K562 (cell line): ENCODE results near the gene NACAD. TPM values are rescaled to one million over a fixed set of nuclear protein-coding genes. Genes with fewer than 3 reads are reported as not detected.

Experiments used
- ATAC-seq: fragments of 200-7000 bp; cut with Tn5 transposase; 3 replicates; pipeline ENCODE4 v1.9.1; 2020; ENCODE audit warnings: moderate library complexity
- BruUV-seq: library from RNA; stranded (reverse); fragments of 400-500 nt; replicated peaks from 2 replicates; lab custom pipeline; 2021; lab: Mats Ljungman, UMichigan
- CTCF ChIA-PET: fragments of 300-600 bp; formaldehyde crosslinking; extraction: SDS; loops from one replicate; lab custom pipeline; 2021; ENCODE audit warnings: low intra/inter-chr PET ratio; lab: Yijun Ruan, JAX
- POLR2A ChIA-PET: fragments of 300-600, 350-650 bp; sonication (Branson Sonifier 250); formaldehyde crosslinking; extraction: SDS; loops from one replicate; lab custom pipeline; 2021; ENCODE audit warnings: antibody characterized with exemption, inconsistent platforms; lab: Yijun Ruan, JAX
- DNase-seq, 4 experiments: peaks; one replicate each; pipeline versions ENCODE4 v3.0.0 to v3.0.0-alpha.2; 2011 to 2018; ENCODE audit warnings: low spot score in 3 of 4, mixed read lengths in 3 of 4; ENCODE audit errors: extremely low read depth in 1 of 4
- FAIRE-seq: peaks from 2 replicates; lab custom pipeline; 2011; peaks lifted over from hg19 to GRCh38; lab: Jason Lieb, UNC
- H2AFZ ChIP-seq: 2 replicates; pipeline ENCODE4 v1.6.0; 2011; ENCODE audit warnings: low read depth, low read length, control low read depth, inconsistent platforms
- H3K27ac ChIP-seq: fragments of 200-600 bp; 3 replicates; pipeline ENCODE4 v1.8.0; 2011; ENCODE audit warnings: low read depth, mild to moderate bottlenecking, control low read depth, inconsistent platforms, low read length, moderate library complexity, mixed read lengths; ENCODE audit errors: extremely low read depth
- H3K27me3 ChIP-seq, 2 experiments: fragments of 300-600 bp in 1 of 2; 2 replicates in 1 of 2; 3 replicates in 1 of 2; pipeline versions ENCODE4 v1.6.0 to v1.8.0; 2011; ENCODE audit warnings: inconsistent platforms in 2 of 2, low read length in 2 of 2, mild to moderate bottlenecking in 1 of 2, mixed read lengths in 1 of 2, moderate library complexity in 1 of 2; ENCODE audit not compliant: control insufficient read depth in 2 of 2, insufficient read depth in 2 of 2
- H3K36me3 ChIP-seq: fragments of 300-600 bp; 3 replicates; pipeline ENCODE4 v1.8.0; 2011; ENCODE audit warnings: mild to moderate bottlenecking, low read length, inconsistent platforms; ENCODE audit not compliant: control insufficient read depth, insufficient read depth
- H3K4me1 ChIP-seq, 2 experiments: fragments of 200-600 bp in 1 of 2; replicated peaks in 1 of 2; 2 replicates in 1 of 2; 3 replicates in 1 of 2; pipeline versions ENCODE4 v1.5.1 to v1.8.0; 2011; ENCODE audit warnings: inconsistent platforms in 2 of 2, low read length in 2 of 2, mild to moderate bottlenecking in 1 of 2, mixed read lengths in 1 of 2, moderate library complexity in 1 of 2; ENCODE audit not compliant: control insufficient read depth in 2 of 2, insufficient read depth in 2 of 2
- H3K4me2 ChIP-seq: 2 replicates; pipeline ENCODE4 v1.6.1; 2011; ENCODE audit warnings: low read length, control low read depth, inconsistent platforms, mixed read lengths; ENCODE audit not compliant: insufficient read depth
- H3K4me3 ChIP-seq: fragments of 200-600 bp; sonication (generic), shearing (Covaris generic); 2 replicates; pipeline ENCODE4 v1.5.1; 2016; ENCODE audit warnings: control low read depth, inconsistent platforms
- H3K79me2 ChIP-seq: fragments of 200-600 bp; 3 replicates; pipeline ENCODE4 v1.8.0; 2011; ENCODE audit warnings: low read length, inconsistent platforms; ENCODE audit not compliant: control insufficient read depth, insufficient read depth
- H3K9ac ChIP-seq, 2 experiments: 2 replicates each; pipeline versions ENCODE4 v1.6.0 to v1.6.1; 2011; ENCODE audit warnings: low read depth in 2 of 2, low read length in 2 of 2, control low read depth in 1 of 2, inconsistent platforms in 1 of 2, mild to moderate bottlenecking in 1 of 2, mixed read lengths in 1 of 2; ENCODE audit not compliant: insufficient read depth in 1 of 2
- H3K9me1 ChIP-seq: one replicate; pipeline ENCODE4 v1.6.0; 2011; ENCODE audit warnings: inconsistent platforms, mild to moderate bottlenecking, low read length, moderate library complexity; ENCODE audit not compliant: control insufficient read depth, insufficient read depth
- H3K9me3 ChIP-seq: replicated peaks from 2 replicates; pipeline ENCODE4 v1.5.1; 2011; ENCODE audit warnings: low read depth, low read length, inconsistent platforms; ENCODE audit not compliant: control insufficient read depth, insufficient read depth
- H4K20me1 ChIP-seq: replicated peaks from 2 replicates; pipeline ENCODE4 v1.6.1; 2011; ENCODE audit warnings: low read length, inconsistent platforms, mixed read lengths; ENCODE audit not compliant: control insufficient read depth, insufficient read depth
- CAMTA2 ChIP-seq: fragments of 250-450 bp; sonication (Bioruptor Pico); conservative IDR thresholded peaks from 2 replicates; pipeline ENCODE4 v1.5.1; 2022
- KLF10 ChIP-seq: fragments of 250-450 bp; sonication (Bioruptor Pico); IDR thresholded peaks from 2 replicates; pipeline ENCODE4 v1.6.1; 2021; ENCODE audit warnings: matching md5 sums
- NBN ChIP-seq: fragments of 450-650 bp; IDR thresholded peaks from 2 replicates; pipeline ENCODE4 v1.6.1; 2016; ENCODE audit warnings: low read depth, mild to moderate bottlenecking
- XRCC3 ChIP-seq: fragments of 450-650 bp; IDR thresholded peaks from 2 replicates; pipeline ENCODE4 v1.6.1; 2017; ENCODE audit warnings: mild to moderate bottlenecking, moderate library complexity
- ZNF311 ChIP-seq: fragments of 250-450 bp; sonication (Bioruptor Pico); IDR thresholded peaks from 2 replicates; pipeline ENCODE4 v1.4.0; 2020; ENCODE audit warnings: mild to moderate bottlenecking, moderate library complexity
- WGBS: fragments of 100-300 bp; shearing (Covaris generic); methylation state at CpG from one replicate; pipeline ENCODE4 v1.1.6; 2016; ENCODE audit warnings: low coverage, mixed read lengths; ENCODE audit not compliant: insufficient coverage; ENCODE audit errors: missing lambda C conversion rate; 5-methylcytosine and 5-hydroxymethylcytosine counted together
- in situ Hi-C: fragments of 300-500 bp; cut with MboI; formaldehyde crosslinking; loops from 4 replicates; pipeline ENCODE4 v1.15.0; 2018; ENCODE audit warnings: inconsistent platforms, mixed read lengths
- intact Hi-C: fragments of 100-400 bp; cut with micrococcal nuclease; formaldehyde crosslinking; loops from 2 replicates; pipeline ENCODE4 v1.14.2; 2022
- polyA plus RNA-seq, 8 experiments: library from polyadenylated mRNA; depleted of rRNA in 4 of 8; stranded (reverse) in 5 of 8; unstranded in 3 of 8; fragments of >200 nt; fragmentation: Nextera tagmentation in 2 of 8; fragmentation: Illumina TruSeq in 1 of 8; extraction: Ambion mirVana in 2 of 8; extraction: Trizol in 1 of 8; gene quantifications; 2 replicates each; pipeline versions ENCODE4 v1.2.1 to v1.2.3, GENCODE V29; 2011 to 2014; ENCODE audit warnings: inconsistent platforms in 1 of 8, missing spikeins in 1 of 8
- total RNA-seq, 7 experiments: library from RNA; depleted of rRNA in 6 of 7; stranded (reverse); fragments of >200 nt in 6 of 7; fragmentation: Illumina TruSeq in 2 of 7; extraction: Trizol in 2 of 7; gene quantifications; 2 replicates each; pipeline versions ENCODE4 v1.2.1 to v1.2.3, GENCODE V29; 2011 to 2021; ENCODE audit warnings: low replicate concordance in 1 of 7
- TF ChIP-seq, protein P1 (sequence below): fragments of 250-450 bp; sonication (Bioruptor Pico); IDR thresholded peaks from 2 replicates; pipeline ENCODE4 v1.6.1; 2021; ENCODE audit warnings: mild to moderate bottlenecking
- TF ChIP-seq, protein P2 (sequence below): fragments of 200-600 bp; sonication (generic); IDR thresholded peaks from one replicate; pipeline ENCODE4 v1.6.1; 2012; ENCODE audit warnings: mild to moderate bottlenecking, low read depth, low read length, inconsistent platforms
- TF ChIP-seq, protein P3 (sequence below): fragments of 450-650 bp; IDR thresholded peaks from 2 replicates; pipeline ENCODE4 v1.6.1; 2016; ENCODE audit warnings: borderline replicate concordance
- TF ChIP-seq, protein P4 (sequence below): fragments of 250-450 bp; sonication (Bioruptor Pico); IDR thresholded peaks from 2 replicates; pipeline ENCODE4 v1.8.0; 2022; ENCODE audit warnings: moderate library complexity, mild to moderate bottlenecking, inconsistent platforms

The NACAD gene
- total and polyA plus RNA-seq, 9 of the 15 experiments (the other 6 are each of a cell fraction or from before 2014, with no cell fraction given): under 0.01 to 0.03 (median 0.02) TPM; not detected in 5

DNA sequence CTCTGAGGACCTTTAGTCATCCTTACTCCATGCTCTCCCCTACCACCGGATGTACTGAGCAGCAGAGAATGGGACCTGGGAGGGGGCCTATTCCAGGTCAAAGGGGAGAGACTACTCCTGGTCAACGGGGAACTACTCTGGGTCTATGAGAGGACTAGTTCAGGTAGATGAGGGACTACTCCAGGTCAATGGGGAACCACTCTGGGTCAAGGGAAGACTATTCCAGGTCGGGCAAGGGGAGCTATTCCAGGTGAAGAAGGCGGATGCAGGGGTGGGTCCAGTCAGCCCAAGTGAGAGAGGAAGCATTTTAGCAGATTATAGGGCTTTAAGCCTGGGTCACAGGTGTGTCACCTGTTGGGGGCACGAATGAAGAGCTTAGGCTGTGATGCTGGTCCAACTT, 53.4 kb downstream of the NACAD start:
- no peaks in the 10 kb centered on the region for H3K9me1 ChIP-seq
- FAIRE-seq: no peak
- BruUV-seq: no TSS peak
- intact Hi-C loops: no loop called here
- no peaks in the 10 kb centered on the region for H3K9me3 ChIP-seq
- DNase-seq: no peak
- peaks cover 35% of the 10 kb centered on the region; the same call in 2 of the 3 replicates for H3K36me3 ChIP-seq
- TF ChIP-seq ZNF311 (CRISPR knock-in tag): no peak
- no peak for TF ChIP-seq XRCC3
- TF ChIP-seq, protein P1, sequence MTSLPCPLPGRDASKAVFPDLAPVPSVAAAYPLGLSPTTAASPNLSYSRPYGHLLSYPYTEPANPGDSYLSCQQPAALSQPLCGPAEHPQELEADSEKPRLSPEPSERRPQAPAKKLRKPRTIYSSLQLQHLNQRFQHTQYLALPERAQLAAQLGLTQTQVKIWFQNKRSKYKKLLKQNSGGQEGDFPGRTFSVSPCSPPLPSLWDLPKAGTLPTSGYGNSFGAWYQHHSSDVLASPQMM: no peak
- TF ChIP-seq, protein P2, sequence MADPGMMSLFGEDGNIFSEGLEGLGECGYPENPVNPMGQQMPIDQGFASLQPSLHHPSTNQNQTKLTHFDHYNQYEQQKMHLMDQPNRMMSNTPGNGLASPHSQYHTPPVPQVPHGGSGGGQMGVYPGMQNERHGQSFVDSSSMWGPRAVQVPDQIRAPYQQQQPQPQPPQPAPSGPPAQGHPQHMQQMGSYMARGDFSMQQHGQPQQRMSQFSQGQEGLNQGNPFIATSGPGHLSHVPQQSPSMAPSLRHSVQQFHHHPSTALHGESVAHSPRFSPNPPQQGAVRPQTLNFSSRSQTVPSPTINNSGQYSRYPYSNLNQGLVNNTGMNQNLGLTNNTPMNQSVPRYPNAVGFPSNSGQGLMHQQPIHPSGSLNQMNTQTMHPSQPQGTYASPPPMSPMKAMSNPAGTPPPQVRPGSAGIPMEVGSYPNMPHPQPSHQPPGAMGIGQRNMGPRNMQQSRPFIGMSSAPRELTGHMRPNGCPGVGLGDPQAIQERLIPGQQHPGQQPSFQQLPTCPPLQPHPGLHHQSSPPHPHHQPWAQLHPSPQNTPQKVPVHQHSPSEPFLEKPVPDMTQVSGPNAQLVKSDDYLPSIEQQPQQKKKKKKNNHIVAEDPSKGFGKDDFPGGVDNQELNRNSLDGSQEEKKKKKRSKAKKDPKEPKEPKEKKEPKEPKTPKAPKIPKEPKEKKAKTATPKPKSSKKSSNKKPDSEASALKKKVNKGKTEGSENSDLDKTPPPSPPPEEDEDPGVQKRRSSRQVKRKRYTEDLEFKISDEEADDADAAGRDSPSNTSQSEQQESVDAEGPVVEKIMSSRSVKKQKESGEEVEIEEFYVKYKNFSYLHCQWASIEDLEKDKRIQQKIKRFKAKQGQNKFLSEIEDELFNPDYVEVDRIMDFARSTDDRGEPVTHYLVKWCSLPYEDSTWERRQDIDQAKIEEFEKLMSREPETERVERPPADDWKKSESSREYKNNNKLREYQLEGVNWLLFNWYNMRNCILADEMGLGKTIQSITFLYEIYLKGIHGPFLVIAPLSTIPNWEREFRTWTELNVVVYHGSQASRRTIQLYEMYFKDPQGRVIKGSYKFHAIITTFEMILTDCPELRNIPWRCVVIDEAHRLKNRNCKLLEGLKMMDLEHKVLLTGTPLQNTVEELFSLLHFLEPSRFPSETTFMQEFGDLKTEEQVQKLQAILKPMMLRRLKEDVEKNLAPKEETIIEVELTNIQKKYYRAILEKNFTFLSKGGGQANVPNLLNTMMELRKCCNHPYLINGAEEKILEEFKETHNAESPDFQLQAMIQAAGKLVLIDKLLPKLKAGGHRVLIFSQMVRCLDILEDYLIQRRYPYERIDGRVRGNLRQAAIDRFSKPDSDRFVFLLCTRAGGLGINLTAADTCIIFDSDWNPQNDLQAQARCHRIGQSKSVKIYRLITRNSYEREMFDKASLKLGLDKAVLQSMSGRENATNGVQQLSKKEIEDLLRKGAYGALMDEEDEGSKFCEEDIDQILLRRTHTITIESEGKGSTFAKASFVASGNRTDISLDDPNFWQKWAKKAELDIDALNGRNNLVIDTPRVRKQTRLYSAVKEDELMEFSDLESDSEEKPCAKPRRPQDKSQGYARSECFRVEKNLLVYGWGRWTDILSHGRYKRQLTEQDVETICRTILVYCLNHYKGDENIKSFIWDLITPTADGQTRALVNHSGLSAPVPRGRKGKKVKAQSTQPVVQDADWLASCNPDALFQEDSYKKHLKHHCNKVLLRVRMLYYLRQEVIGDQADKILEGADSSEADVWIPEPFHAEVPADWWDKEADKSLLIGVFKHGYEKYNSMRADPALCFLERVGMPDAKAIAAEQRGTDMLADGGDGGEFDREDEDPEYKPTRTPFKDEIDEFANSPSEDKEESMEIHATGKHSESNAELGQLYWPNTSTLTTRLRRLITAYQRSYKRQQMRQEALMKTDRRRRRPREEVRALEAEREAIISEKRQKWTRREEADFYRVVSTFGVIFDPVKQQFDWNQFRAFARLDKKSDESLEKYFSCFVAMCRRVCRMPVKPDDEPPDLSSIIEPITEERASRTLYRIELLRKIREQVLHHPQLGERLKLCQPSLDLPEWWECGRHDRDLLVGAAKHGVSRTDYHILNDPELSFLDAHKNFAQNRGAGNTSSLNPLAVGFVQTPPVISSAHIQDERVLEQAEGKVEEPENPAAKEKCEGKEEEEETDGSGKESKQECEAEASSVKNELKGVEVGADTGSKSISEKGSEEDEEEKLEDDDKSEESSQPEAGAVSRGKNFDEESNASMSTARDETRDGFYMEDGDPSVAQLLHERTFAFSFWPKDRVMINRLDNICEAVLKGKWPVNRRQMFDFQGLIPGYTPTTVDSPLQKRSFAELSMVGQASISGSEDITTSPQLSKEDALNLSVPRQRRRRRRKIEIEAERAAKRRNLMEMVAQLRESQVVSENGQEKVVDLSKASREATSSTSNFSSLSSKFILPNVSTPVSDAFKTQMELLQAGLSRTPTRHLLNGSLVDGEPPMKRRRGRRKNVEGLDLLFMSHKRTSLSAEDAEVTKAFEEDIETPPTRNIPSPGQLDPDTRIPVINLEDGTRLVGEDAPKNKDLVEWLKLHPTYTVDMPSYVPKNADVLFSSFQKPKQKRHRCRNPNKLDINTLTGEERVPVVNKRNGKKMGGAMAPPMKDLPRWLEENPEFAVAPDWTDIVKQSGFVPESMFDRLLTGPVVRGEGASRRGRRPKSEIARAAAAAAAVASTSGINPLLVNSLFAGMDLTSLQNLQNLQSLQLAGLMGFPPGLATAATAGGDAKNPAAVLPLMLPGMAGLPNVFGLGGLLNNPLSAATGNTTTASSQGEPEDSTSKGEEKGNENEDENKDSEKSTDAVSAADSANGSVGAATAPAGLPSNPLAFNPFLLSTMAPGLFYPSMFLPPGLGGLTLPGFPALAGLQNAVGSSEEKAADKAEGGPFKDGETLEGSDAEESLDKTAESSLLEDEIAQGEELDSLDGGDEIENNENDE: no peak
- TF ChIP-seq, protein P3, sequence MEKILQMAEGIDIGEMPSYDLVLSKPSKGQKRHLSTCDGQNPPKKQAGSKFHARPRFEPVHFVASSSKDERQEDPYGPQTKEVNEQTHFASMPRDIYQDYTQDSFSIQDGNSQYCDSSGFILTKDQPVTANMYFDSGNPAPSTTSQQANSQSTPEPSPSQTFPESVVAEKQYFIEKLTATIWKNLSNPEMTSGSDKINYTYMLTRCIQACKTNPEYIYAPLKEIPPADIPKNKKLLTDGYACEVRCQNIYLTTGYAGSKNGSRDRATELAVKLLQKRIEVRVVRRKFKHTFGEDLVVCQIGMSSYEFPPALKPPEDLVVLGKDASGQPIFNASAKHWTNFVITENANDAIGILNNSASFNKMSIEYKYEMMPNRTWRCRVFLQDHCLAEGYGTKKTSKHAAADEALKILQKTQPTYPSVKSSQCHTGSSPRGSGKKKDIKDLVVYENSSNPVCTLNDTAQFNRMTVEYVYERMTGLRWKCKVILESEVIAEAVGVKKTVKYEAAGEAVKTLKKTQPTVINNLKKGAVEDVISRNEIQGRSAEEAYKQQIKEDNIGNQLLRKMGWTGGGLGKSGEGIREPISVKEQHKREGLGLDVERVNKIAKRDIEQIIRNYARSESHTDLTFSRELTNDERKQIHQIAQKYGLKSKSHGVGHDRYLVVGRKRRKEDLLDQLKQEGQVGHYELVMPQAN: no peak
- no peak for TF ChIP-seq CAMTA2 (CRISPR knock-in tag)
- TF ChIP-seq KLF10: no peak
- no peak for TF ChIP-seq NBN
- TF ChIP-seq, protein P4, sequence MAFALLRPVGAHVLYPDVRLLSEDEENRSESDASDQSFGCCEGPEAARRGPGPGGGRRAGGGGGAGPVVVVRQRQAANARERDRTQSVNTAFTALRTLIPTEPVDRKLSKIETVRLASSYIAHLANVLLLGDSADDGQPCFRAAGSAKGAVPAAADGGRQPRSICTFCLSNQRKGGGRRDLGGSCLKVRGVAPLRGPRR: no peak
- H4K20me1 ChIP-seq: peaks cover 15% of the 10 kb centered on the region
- 78% methylated on average over 5 of the region's 5 CpGs for WGBS
- peaks cover 0 to 3% of the 10 kb centered on the region in 2 experiments; a peak in 1 of 5 replicates for H3K4me1 ChIP-seq
- H3K27ac ChIP-seq: no peak overlapping the region
- no peak overlapping the region for H3K9ac ChIP-seq
- peaks cover 59% of the 10 kb centered on the region for H3K79me2 ChIP-seq
- H3K27me3 ChIP-seq: no peaks in the 10 kb centered on the region
- no peak for ATAC-seq
- H3K4me3 ChIP-seq: no peak overlapping the region
- ChIA-PET CTCF (no interaction called here), POLR2A (interaction anchor here (1.3 to 1.4 kb wide), 2 partner anchors 20 to 28 kb away, joined by 3 to 4 read pairs; no protein-coding TSS in a partner anchor)
- in situ Hi-C loops: no loop called here
- H2AFZ ChIP-seq: no peak overlapping the region
- H3K4me2 ChIP-seq: no peak overlapping the region
